GM18517 (cell line): ENCODE data around the gene TNFRSF8.
A peak's percentile ranks its signal among the peaks of the same experiment; 100 is the strongest.

Source experiments
- ATAC-seq: cut with Tn5 transposase; IDR thresholded peaks from one replicate; pipeline ENCODE4 v1.9.1; 2021; ENCODE audit warnings: mild to moderate bottlenecking, moderate library complexity; ENCODE audit not compliant: unreplicated experiment

TNFRSF8 gene

DNA sequence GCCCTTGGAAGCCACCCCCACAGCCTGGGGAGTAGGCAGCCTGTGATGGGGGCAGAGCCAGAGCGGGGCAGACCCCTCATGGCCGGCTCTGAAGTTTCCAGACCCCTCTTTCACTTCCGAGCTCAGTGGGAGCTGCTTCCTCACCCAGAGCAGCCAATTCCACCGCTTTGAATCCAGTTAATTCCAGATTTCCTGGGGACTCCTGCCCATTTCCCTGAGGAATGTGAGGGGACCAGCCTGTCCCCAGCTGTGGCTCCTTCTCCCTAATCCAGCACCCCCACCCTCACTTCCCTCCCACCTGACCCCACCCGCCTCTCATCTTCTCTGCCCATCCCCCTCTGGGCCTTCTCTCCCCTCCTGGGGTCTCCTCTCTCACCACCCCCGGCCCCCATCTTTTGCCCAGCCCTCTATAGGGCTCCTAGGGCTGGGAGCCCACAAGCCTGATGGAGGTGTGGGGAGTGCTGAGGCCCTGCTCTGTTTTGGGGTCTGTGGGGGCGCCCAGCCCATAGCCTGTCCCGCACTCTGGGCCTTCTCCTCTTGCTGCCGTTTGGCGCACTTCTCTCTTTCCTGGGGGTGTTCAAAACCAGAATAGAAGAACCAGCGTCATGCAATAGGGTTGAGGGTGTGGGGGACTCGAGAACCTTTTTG, 77.5 kb downstream of the TNFRSF8 start:
- ATAC-seq = no peak

GRCh38 chr1:12141163-12141850, 78.2 kb downstream of the TNFRSF8 start:
- no peak for ATAC-seq

- ATAC-seq = no peak
These were observed 79.2 kb downstream of the TNFRSF8 start for GRCh38 chr1:12142141-12142823.

DNA sequence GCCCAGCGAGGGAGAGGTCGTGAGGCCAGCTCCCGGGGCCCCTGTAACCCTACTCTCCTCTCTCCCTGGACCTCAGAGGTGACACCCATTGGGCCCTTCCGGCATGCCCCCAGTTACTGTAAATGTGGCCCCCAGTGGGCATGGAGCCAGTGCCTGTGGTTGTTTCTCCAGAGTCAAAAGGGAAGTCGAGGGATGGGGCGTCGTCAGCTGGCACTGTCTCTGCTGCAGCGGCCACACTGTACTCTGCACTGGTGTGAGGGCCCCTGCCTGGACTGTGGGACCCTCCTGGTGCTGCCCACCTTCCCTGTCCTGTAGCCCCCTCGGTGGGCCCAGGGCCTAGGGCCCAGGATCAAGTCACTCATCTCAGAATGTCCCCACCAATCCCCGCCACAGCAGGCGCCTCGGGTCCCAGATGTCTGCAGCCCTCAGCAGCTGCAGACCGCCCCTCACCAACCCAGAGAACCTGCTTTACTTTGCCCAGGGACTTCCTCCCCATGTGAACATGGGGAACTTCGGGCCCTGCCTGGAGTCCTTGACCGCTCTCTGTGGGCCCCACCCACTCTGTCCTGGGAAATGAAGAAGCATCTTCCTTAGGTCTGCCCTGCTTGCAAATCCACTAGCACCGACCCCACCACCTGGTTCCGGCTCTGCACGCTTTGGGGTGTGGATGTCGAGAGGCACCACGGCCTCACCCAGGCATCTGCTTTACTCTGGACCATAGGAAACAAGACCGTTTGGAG, 80.0 kb downstream of the TNFRSF8 start:
- ATAC-seq = no peak

DNA sequence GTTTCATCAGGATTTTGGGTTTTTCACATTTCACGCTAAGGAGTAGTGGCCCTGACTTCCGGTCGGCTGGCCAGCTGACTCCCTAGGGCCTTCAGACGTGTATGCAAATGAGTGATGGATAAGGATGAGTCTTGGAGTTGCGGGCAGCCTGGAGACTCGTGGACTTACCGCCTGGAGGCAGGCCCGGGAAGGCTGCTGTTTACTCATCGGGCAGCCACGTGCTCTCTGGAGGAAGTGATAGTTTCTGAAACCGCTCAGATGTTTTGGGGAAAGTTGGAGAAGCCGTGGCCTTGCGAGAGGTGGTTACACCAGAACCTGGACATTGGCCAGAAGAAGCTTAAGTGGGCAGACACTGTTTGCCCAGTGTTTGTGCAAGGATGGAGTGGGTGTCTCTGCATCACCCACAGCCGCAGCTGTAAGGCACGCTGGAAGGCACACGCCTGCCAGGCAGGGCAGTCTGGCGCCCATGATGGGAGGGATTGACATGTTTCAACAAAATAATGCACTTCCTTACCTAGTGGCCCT, 80.6 kb downstream of the TNFRSF8 start:
- ATAC-seq = no peak

DNA sequence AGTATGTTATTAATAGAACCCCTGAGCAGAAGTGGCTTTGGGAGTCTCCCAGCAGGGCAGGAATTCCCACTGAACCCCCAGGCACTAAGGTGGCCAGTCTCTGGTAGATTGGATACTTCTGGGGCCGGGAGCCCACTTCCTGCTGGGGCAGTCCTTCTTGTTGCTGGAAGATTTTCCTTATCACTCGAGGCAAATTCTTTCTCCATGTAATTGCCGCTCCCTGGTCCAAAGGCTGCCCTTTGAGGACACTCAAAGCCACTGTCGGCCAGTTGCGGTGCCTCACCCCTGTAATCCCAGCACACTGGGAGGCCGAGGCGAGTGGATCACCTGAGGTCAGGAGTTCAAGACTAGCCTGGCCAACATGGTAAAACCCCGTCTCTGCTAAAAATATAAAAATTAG, 81.1 kb downstream of the TNFRSF8 start:
- no peak for ATAC-seq

GRCh38 chr1:12144969-12145368, 81.9 kb downstream of the TNFRSF8 start:
- ATAC-seq = no peak

- no peak for ATAC-seq
These were observed 82.7 kb downstream of the TNFRSF8 start for GRCh38 chr1:12145616-12146342.

GRCh38 chr1:12146343-12147112, 83.4 kb downstream of the TNFRSF8 start:
- ATAC-seq = no peak

DNA sequence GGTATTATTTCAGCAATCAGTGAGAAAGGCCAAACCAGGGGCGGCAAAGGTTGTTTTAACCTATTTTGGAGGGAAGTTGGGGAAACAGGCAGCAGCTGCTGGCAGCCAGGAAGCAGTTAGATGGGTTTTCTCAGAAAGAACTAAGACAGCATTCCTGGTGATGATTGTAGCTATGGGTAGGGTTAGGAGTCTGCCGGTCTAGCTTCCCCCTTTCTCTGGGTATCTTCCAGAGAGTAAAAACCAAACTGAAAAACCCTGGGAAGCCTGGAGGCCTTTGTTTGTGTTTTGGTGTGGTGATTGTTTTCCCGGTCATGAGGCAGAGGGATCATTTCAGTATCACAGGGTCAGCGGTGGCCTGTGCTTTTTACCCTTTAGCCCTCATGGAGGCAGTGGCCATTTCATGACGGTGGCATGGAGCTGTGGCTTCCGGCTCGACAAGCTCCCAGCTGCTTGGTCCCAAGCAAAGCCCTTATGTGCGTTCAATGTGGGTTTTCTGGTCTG, 84.1 kb downstream of the TNFRSF8 start:
- no peak for ATAC-seq

- ATAC-seq = no peak
These were observed 85.3 kb downstream of the TNFRSF8 start for GRCh38 chr1:12148160-12148957.

- ATAC-seq = peak; percentile 30
These were observed 86.1 kb downstream of the TNFRSF8 start for GRCh38 chr1:12148958-12149790.

GRCh38 chr1:12149791-12150175, 86.7 kb downstream of the TNFRSF8 start:
- ATAC-seq = no peak

DNA sequence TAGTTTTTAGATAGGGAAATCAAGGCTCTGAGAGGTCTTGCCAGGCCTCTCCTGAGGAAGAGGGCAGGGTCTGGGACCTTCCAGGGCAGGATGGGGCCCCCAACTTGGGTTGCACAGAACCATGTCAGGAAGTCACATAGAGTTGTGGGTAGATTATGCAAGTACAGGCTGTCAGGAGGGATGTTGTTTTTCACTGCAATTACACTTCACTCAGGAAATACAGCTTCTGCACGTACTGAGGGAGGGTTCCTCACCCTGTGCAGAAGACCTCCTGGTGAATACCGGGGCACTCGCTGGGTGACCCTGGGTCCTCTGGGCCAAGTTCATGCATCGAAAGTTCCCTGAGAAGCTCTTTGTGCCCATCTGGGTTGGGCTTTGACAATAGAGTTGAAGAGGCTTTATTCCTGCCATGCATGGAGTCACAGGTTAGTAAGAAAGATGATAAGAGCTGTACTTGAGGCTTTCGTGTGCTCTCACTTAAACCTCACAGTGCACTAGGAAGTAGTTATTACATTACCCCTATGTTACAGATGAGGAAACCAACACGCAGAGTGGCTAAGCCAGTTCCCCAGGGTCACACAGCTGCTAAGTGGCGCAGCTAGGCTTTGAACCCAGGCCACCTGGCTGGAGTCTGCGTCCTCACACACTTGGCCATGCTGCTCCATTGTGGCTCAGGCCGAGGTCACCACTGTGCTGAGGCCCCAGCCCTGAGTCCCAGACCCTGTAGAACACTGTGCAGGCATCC, 87.5 kb downstream of the TNFRSF8 start:
- ATAC-seq = no peak

DNA sequence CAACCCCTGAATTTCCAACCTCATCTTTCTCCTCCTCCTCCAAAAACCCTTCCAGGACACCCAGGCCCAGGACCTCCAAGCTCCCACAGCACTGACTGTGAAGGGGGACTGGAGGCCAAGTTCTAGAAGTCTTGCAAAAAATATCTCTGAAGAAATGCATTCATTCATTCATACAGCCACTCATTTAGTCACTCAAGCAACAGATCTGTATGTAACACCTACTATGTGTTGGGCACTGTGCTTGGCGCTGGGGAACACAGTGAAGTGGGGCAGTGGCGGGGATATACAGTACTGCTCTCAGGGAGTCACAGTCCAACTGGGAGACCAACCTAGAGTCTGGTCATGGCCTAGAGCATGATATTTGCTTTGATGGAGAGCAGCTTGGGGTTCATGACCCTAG, 88.4 kb downstream of the TNFRSF8 start:
- ATAC-seq = no peak

DNA sequence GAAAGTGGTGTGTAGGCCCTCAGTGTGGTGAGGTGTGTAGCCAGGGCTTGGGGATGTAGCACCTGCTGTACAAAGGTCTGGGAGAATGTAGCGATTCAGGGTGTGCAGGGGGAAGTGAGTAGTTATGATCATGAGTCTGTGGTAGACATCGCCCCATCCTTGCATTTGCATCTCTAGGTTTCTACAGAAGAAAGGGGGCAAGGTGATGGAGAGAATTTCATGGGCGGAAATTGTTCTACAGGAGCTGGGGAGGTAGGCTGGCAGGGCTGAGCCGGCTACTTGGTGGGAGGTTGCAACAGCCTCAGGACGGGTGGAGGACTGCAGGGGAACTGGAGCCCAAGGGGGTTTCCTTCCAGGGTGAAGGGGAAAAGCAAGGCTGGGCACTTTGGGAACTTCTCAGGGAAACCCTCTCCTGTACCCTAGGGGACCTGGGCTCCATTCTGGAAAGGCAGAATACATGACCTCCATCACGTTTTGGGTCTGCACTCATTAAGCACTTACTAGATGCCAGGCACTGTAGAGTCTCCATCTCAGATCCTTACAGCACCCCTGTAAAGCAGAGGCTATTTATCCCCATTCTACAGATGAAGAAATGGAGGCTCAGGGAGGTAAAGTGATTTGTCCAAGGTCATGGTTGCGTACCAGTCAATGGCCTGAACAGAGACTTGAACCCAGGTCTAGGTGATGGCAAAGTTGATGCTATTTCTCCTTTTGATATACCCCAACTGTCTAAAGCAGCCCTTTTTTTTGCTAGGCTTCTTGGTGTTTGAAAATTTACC, 89.2 kb downstream of the TNFRSF8 start:
- peak; percentile 68 for ATAC-seq
